GM12873 (cell line): ENCODE measurements around the gene GPR17.

ENCODE experiments used
- TF ChIP-seq, protein P1 (sequence below): IDR thresholded peaks from 2 replicates; pipeline ENCODE4 v1.5.1; 2012; ENCODE audit warnings: low read depth, mild to moderate bottlenecking, moderate library complexity, low read length, control low read depth; ENCODE audit not compliant: insufficient read depth; ENCODE audit errors: missing control alignments

Gene GPR17

DNA sequence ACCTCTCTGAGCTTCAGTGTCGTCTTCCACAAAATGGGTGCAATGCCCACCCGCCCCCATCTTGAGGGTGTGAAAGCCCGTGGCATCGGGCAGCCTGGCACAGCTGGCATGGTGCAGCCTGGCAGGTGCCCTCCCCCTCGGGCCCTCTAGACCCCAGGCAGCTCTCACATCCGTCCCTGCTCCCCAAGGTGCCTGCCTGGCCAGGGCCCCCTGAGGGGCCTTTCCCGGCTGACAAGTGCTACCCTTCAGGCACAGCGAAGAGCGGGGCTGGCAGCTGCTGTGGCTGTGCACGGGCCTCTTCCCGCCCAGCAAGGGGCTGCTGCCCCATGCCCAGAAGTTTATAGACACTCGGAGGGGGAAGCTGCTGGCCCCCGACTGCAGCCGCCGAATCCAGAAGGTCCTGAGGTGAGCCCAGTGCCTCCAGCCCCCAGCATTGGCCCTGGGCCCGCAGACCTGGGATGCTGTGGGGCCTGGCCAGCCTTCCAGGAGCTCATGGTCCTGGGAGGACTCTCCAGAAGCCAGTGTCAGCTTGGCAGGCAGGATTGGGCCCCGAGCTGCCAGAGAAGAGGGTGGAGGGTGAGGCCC is 13.9 kb upstream of the GPR17 start:
- TF ChIP-seq, protein P1, sequence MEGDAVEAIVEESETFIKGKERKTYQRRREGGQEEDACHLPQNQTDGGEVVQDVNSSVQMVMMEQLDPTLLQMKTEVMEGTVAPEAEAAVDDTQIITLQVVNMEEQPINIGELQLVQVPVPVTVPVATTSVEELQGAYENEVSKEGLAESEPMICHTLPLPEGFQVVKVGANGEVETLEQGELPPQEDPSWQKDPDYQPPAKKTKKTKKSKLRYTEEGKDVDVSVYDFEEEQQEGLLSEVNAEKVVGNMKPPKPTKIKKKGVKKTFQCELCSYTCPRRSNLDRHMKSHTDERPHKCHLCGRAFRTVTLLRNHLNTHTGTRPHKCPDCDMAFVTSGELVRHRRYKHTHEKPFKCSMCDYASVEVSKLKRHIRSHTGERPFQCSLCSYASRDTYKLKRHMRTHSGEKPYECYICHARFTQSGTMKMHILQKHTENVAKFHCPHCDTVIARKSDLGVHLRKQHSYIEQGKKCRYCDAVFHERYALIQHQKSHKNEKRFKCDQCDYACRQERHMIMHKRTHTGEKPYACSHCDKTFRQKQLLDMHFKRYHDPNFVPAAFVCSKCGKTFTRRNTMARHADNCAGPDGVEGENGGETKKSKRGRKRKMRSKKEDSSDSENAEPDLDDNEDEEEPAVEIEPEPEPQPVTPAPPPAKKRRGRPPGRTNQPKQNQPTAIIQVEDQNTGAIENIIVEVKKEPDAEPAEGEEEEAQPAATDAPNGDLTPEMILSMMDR = no peak

DNA sequence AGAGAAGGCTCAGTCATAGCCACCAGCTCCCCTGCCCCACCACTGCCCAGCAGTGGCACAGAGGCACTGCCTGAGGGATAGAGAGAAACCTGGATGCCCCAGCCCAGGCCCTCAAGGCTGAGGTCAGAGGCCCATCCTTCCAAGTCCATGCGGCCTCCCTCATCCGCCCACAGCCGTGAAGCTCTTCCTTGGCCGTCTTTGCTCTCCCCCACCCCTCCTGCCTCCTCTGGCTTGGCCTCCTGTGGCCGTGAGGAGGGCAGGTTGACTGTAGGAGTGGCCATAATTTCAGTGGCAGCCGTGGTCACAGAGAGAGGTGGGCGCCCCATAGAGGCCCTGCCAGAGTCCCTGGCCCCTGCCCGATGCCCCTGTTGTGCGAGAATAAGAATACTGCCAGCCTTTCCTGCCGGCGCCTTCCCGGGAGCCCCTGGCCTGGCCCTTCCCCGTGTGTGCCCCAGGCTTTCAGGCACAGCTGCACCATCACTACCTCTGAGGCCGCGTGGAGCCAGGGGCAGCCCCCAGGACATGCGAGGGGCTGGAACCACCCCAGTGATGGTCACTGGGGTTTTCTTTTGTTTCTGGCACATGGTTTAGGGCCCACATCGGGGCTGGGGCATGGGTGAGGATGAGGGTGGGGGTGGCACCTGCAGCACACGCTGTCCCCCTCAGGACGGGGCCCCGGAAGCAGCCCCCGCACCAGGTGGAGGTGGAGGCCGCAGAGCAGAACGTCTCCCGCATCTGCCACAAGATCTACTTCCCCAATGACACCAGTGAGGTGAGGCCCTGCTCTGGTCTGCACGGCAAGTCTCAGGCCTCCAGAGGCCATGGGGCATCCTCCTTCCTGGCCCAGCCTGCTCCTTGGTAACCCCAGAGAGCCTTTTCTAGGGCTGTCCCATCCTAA is 13.1 kb upstream of the GPR17 start:
- TF ChIP-seq, protein P1 = no peak

DNA sequence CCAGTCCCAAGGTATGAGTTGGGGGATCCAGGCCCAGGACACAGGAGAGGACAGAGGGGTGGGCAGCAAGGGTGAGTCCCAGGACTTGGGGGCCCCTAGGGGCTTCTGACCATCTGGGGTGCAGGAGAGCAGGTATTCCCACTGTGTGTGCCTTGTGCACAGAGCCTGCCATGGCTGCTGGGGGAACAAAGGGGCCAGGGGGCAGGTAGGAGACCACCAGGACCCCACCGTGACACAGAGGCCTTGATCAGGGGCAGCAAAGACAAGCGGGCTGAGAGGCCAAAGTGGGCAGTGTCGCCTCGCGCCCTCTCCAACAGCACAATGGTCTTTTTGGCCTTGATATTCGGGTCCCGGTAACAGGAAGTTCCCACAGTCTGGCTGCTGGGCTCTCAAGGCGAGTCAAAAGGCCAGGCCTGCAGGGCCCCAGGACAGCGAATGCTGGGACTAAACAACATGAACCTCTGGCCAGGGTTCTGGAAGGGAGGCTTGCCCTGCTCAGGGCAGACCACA is 12.3 kb upstream of the GPR17 start:
- TF ChIP-seq, protein P1 = no peak

DNA sequence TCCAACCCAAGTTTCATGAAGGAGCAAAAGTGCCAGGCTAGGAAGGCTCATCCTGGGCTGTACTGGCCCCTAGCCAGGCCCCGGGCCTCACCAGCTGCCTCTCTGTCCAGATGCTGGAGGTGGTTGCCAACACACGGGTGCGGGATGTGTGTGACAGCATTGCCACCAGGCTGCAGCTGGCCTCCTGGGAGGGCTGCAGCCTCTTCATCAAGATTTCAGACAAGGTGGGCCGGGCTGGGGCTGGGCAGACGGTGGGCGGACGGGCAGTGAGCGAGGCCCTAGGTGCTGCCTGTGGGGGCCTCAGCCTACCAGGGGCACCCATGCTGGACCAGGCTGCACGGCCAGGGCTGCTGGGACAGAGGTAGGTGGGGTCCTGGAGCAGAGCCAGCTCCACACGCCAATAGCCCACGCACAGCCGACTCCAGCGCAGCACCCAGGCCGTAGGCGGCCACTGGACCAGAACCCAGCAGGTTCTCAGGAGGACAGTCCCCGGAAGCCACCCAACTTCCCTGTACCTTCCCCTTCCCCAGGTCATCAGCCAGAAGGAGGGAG is 11.8 kb upstream of the GPR17 start:
- TF ChIP-seq, protein P1 = no peak

DNA sequence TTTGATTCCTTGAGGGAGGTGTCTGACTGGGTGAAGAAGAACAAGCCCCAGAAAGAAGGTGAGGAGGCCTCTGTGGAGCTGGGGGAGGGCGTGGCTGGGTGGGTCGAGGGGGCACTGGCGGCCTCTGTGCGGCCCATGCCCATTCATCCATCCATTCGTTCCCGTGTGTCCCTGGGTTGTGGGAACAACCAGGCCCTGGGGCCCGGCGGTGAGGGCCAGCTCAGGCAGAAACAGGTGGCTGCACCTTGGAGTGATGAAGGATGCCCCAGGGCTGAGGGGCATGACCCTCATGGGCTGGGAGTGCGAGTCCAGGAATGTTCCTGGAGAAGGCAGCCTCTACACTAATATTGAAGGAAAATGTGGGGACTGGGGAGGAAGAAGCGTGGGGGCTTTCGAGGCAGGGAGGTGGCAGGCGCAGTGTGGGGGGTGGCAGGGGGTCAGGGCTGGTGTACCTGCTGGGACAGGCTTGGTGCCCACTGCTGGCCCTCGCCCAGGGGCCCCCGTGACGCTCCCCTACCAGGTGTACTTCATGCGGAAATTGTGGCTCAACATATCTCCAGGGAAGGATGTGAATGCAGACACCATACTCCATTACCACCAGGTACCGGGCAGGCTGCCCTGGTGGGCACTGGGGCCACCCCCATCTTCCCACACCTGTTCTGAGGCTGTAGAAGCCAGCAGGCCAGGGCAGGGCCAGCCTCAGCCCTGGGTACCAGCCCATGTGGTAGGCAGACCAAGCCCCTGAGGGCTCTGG is 11.2 kb upstream of the GPR17 start:
- TF ChIP-seq, protein P1 = no peak

DNA sequence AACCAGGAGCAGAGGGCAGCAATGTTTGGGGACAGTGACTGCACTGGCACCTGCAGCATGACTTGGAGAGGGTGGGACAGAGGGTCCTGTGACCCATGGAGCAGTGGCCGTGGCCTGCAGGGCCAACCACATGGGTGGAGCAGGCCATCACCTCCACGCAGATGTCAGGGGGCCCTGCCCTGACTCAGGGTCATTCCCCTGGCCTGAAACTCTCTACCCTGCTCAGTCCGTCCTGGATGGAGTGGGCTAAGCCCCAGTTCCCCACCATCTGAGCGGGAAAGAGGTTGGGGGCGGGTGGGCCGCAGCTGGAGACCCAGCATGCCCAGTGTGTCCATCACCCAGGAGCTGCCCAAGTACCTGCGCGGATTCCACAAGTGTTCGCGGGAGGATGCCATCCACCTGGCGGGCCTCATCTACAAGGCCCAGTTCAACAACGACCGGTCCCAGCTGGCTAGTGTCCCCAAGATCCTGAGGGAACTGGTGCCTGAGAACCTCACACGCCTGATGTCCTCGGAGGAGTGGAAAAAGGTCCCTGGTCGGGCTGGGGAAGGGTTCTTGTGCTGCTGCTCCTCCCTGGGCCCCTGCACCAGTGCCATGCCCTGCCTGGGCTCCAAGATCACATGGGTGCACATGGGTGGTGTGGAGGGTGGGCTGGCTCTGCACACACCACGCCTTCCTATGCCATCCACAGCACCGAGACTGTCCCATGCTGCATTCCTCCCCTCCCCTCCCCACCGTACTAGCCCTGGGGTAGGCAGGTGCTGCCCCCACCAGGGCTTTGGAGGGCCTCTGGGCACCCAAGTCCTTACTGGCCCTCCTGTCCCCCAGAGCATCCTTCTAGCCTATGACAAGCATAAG is 10.3 kb upstream of the GPR17 start:
- TF ChIP-seq, protein P1 = no peak
